ENCODE results near the gene PNKP.

The PNKP gene

GRCh38 chr19:49895566-49896297 is 28.4 kb upstream of the PNKP start:
- in situ Hi-C loops (cut with HindIII; ENCODE audit: low sequenced_read_pairs) = no loop called here
- no peak for DNase-seq (ENCODE audit: low read depth, low spot score)
- TF ChIP-seq, protein P1, sequence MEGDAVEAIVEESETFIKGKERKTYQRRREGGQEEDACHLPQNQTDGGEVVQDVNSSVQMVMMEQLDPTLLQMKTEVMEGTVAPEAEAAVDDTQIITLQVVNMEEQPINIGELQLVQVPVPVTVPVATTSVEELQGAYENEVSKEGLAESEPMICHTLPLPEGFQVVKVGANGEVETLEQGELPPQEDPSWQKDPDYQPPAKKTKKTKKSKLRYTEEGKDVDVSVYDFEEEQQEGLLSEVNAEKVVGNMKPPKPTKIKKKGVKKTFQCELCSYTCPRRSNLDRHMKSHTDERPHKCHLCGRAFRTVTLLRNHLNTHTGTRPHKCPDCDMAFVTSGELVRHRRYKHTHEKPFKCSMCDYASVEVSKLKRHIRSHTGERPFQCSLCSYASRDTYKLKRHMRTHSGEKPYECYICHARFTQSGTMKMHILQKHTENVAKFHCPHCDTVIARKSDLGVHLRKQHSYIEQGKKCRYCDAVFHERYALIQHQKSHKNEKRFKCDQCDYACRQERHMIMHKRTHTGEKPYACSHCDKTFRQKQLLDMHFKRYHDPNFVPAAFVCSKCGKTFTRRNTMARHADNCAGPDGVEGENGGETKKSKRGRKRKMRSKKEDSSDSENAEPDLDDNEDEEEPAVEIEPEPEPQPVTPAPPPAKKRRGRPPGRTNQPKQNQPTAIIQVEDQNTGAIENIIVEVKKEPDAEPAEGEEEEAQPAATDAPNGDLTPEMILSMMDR (IDR thresholded peaks at IDR 0.05; ENCODE audit: low read depth, low read length) = no peak
- H3K4me3 ChIP-seq (ENCODE audit: low read depth, low read length) = no peak overlapping the region

DNA sequence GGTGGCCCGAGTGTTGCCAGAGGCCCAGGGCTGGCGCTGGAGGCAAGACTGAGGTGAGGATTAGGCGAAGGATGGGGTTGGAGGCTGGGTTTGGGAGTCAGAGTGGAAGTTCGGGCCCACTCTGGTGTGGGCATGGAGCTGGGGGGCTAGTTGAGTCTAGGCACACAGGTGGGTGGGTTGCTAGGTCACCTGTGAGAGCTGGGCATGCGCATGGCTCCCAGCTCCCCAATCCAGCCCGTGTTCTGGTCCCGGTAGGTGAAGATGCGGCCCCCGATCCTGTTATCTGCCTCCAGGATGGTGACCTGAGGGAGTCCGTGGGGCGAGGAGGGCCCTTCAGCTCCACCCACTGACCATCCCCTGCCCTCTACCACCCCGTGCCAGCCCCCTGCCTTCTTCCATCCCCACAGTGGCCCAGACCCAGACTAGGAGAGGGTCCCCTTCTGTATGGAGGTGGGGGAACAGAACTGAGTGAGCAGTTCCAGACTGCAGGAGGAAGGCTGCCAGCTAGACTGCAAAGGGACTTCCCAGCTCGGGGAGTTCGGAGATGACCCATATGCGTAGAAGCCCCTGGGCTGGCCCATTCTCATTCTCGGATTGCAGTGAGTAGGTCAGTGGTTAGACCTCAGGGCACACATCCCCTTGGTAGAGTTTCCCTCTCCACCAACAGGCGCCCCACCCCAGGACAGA is 27.6 kb upstream of the PNKP start:
- no peak overlapping the region for H3K4me3 ChIP-seq (ENCODE audit: low read depth, low read length)
- TF ChIP-seq, protein P1 (IDR thresholded peaks at IDR 0.05; ENCODE audit: low read depth, low read length) = no peak
- in situ Hi-C loops (cut with HindIII; ENCODE audit: low sequenced_read_pairs) = no loop called here
- DNase-seq (ENCODE audit: low read depth, low spot score) = no peak

GRCh38 chr19:49894011-49894664 is 26.8 kb upstream of the PNKP start:
- no peak overlapping the region for H3K4me3 ChIP-seq (ENCODE audit: low read depth, low read length)
- in situ Hi-C loops (cut with HindIII; ENCODE audit: low sequenced_read_pairs) = no loop called here
- TF ChIP-seq, protein P1 (IDR thresholded peaks at IDR 0.05; ENCODE audit: low read depth, low read length) = no peak
- DNase-seq (ENCODE audit: low read depth, low spot score) = no peak

GRCh38 chr19:49892716-49893115 is 25.3 kb upstream of the PNKP start:
- H3K4me3 ChIP-seq (ENCODE audit: low read depth, low read length) = no peak overlapping the region
- no peak for DNase-seq (ENCODE audit: low read depth, low spot score)
- in situ Hi-C loops (cut with HindIII; ENCODE audit: low sequenced_read_pairs) = no loop called here
- TF ChIP-seq, protein P1 (IDR thresholded peaks at IDR 0.05; ENCODE audit: low read depth, low read length) = no peak

DNA sequence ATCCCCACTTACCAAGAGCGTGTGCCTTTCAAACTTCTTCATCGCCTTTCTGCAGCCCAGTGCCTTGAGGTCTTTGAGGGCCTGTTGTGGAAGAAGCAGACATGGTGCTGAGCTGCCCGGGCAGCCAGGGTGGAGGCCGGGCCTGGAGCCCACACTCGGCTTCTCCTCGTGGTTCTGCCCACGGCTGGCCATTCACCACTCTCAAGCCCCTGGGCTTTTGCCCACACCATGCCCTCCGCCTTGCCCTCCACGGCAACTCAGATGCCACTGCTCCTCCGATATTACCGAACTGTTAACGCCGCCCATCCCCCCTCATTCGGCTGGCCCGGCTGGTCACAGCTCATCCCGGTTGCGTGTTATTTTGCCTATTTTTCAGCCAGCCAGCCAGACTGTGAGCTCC is 24.0 kb upstream of the PNKP start:
- in situ Hi-C loops (cut with HindIII; ENCODE audit: low sequenced_read_pairs) = no loop called here
- TF ChIP-seq, protein P1 (IDR thresholded peaks at IDR 0.05; ENCODE audit: low read depth, low read length) = no peak
- H3K4me3 ChIP-seq (ENCODE audit: low read depth, low read length) = no peak overlapping the region
- DNase-seq (ENCODE audit: low read depth, low spot score) = no peak

DNA sequence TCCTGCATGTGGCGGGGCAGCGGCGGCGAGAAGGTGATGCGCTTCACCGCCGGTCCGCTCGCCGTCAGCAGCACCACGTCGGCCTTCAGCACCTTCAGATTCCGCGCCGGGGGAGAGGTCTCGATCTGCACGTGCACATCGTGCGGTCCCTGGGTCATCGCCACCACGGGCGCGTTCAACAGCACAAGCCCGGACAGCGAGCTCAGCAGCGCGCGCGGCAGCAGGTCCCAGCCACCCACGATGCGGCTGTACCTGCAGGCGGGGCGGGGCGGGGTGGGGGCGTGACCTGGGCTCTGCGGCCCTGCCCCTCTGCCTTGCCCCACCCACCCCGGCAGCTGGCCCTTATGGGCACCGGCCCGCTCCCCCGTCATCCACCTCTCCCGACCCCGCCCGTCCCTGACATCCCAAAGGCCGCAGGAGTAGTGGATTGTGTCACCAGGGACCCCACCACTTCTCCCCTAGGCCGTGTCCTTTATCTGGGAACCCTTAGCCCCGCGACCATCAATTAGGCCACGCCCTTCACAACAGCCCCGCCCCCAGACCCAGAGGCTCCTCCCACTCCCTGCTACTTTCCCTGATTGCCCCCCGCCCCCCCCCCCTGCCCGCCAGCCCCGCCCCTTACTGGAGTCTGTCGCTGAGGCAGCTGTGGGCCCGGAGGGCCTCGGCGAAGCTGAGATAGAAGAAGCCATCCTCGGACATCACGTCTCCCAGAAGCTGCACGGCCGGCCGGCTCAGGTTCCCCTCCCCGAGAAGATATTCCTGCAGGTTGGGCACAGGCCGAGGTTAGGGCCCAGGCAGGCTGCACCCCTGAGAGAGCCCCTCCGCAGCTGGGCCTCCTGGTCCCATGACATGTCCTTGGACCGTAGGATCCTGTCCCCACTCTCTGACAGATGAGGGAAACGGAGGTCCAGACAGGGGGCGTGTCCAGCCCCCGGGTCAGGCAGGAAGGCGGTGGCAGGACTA is 23.3 kb upstream of the PNKP start:
- no peak for DNase-seq (ENCODE audit: low read depth, low spot score)
- H3K4me3 ChIP-seq (ENCODE audit: low read depth, low read length) = peak overlapping the region; percentile 7
- in situ Hi-C loops (cut with HindIII; ENCODE audit: low sequenced_read_pairs) = no loop called here

More for the DNA sequence above, 23.3 kb upstream of the PNKP start:
- TF ChIP-seq, protein P1 (IDR thresholded peaks at IDR 0.05; ENCODE audit: low read depth, low read length) = no peak

Data from astrocyte of the spinal cord (primary cell).